PC-3 (cell line): ENCODE results near the gene BBS5. TPM values are rescaled to one million over a fixed set of nuclear protein-coding genes. Genes with fewer than 3 reads are reported as not detected.

ENCODE experiments used
- ATAC-seq: fragments of 200-7000 bp; cut with Tn5 transposase; 2 replicates; pipeline ENCODE4 v1.9.1; 2020; ENCODE audit warnings: mild to moderate bottlenecking, moderate library complexity
- BruUV-seq: library from RNA; stranded (reverse); fragments of 400-500 nt; replicated peaks from 2 replicates; lab custom pipeline; 2021; lab: Mats Ljungman, UMichigan
- CTCF ChIA-PET: fragments of 300-600 bp; sonication (Branson Sonifier 250); formaldehyde crosslinking; loops from one replicate; lab custom pipeline; 2022; ENCODE audit warnings: antibody characterized with exemption; lab: Charles Lee
- POLR2A ChIA-PET: fragments of 300-600 bp; sonication (Branson Sonifier 250); formaldehyde crosslinking; loops from one replicate; lab custom pipeline; 2022; ENCODE audit warnings: antibody characterized with exemption; ENCODE audit not compliant: unreplicated experiment; lab: Charles Lee
- DNase-seq: peaks from one replicate; pipeline ENCODE4 v3.0.0-alpha.2; 2015
- H2AFZ ChIP-seq: fragments of 300-600 bp; sonication (generic); 2 replicates; pipeline ENCODE4 v1.6.0; 2016; ENCODE audit warnings: antibody characterized with exemption, low read length
- H3F3A ChIP-seq: fragments of 300-600 bp; sonication (generic); one replicate; pipeline ENCODE4 v1.6.0; 2017; ENCODE audit warnings: antibody characterized with exemption, low read length, control low read depth, mild to moderate bottlenecking; ENCODE audit not compliant: unreplicated experiment
- H3K27ac ChIP-seq: fragments of 300-600 bp; sonication (generic); 2 replicates; pipeline ENCODE4 v1.5.1; 2016; ENCODE audit warnings: mild to moderate bottlenecking, low read length
- H3K27me3 ChIP-seq: fragments of 300-600 bp; sonication (generic); 2 replicates; pipeline ENCODE4 v1.6.1; 2016; ENCODE audit warnings: low read length, mixed read lengths
- H3K36me3 ChIP-seq: fragments of 300-600 bp; sonication (generic); 2 replicates; pipeline ENCODE4 v1.6.1; 2016; ENCODE audit warnings: low read depth, mixed run types, low read length, mixed read lengths
- H3K4me1 ChIP-seq: fragments of 300-600 bp; sonication (generic); 2 replicates; pipeline ENCODE4 v1.5.1; 2016; ENCODE audit warnings: low read length; ENCODE audit not compliant: insufficient read depth
- H3K4me2 ChIP-seq: fragments of 300-600 bp; sonication (generic); 2 replicates; pipeline ENCODE4 v1.6.0; 2016; ENCODE audit warnings: low read length
- H3K4me3 ChIP-seq: fragments of 300-600 bp; sonication (generic); 2 replicates; pipeline ENCODE4 v1.5.1; 2016; ENCODE audit warnings: mild to moderate bottlenecking, low read length, mixed read lengths
- H3K79me2 ChIP-seq: fragments of 300-600 bp; sonication (generic); 2 replicates; pipeline ENCODE4 v1.6.1; 2017; ENCODE audit warnings: low read length, mixed read lengths
- H3K9ac ChIP-seq: fragments of 300-600 bp; sonication (generic); 2 replicates; pipeline ENCODE4 v1.6.0; 2016; ENCODE audit warnings: mild to moderate bottlenecking, low read length
- H3K9me2 ChIP-seq: fragments of 300-600 bp; sonication (generic); replicated peaks from 2 replicates; pipeline ENCODE4 v1.6.1; 2016; ENCODE audit warnings: mixed run types, low read length, mixed read lengths
- H3K9me3 ChIP-seq: fragments of 300-600 bp; sonication (generic); 2 replicates; pipeline ENCODE4 v1.6.1; 2016; ENCODE audit warnings: low read length, mixed read lengths
- H4K20me1 ChIP-seq: fragments of 300-600 bp; sonication (generic); 2 replicates; pipeline ENCODE4 v1.6.1; 2016; ENCODE audit warnings: low read length, mixed read lengths
- EZH2 ChIP-seq: fragments of 300-600 bp; sonication (generic); IDR thresholded peaks from one replicate; pipeline ENCODE4 v1.6.1; 2017; ENCODE audit warnings: antibody characterized with exemption, mild to moderate bottlenecking, low read length; ENCODE audit not compliant: unreplicated experiment
- EZH2phosphoT487 ChIP-seq: fragments of 300-600 bp; sonication (generic); IDR thresholded peaks from 2 replicates; pipeline ENCODE4 v1.6.1; 2018; ENCODE audit warnings: mild to moderate bottlenecking, antibody characterized with exemption, low read length, borderline replicate concordance
- intact Hi-C: fragments of 100-400 bp; cut with micrococcal nuclease; formaldehyde crosslinking; loops from 2 replicates; pipeline ENCODE4 v1.9.0; 2023
- total RNA-seq: library from RNA; depleted of rRNA; stranded (reverse); fragments of >200 nt; gene quantifications from 2 replicates; pipeline ENCODE4 v1.2.3, GENCODE V29; 2014
- TF ChIP-seq, protein P1 (sequence below): fragments of 300-600 bp; sonication (generic); conservative IDR thresholded peaks from 2 replicates; pipeline ENCODE4 v1.5.1; 2017; ENCODE audit warnings: antibody characterized with exemption, low read depth, mild to moderate bottlenecking, low read length

Gene BBS5
- total RNA-seq, 1 experiment from 2014 or later: 3.8 TPM

DNA sequence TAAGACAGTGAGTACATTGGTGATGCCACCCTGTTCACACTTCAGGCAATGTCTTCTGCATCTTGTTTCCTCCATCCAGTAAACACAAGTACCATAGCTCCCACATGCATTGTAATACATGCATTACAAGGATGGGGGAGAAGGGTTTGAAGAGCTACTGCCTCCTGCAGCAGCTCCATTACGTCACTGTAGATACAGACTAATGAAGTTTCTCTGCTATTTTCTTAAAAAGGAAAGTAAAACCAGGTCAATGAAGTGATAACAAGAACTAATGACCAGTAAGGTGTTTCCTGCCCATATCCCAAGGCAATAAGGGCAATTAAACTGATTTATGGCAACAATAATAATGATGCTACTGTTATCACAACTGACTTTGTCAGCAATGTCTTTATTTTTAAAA lies 18.2 kb upstream of the BBS5 start:
- H3K36me3 ChIP-seq: no peaks in the 10 kb centered on the region
- no peak overlapping the region for H3K27ac ChIP-seq
- H2AFZ ChIP-seq: no peak overlapping the region
- no peaks in the 10 kb centered on the region for H3F3A ChIP-seq
- no peaks in the 10 kb centered on the region for H3K9me3 ChIP-seq
- H3K9ac ChIP-seq: no peak overlapping the region
- H3K27me3 ChIP-seq: no peaks in the 10 kb centered on the region
- no peaks in the 10 kb centered on the region for H3K79me2 ChIP-seq
- CTCF ChIA-PET: no interaction called here
- H3K4me1 ChIP-seq: peaks cover 13% of the 10 kb centered on the region
- TF ChIP-seq EZH2: no peak
- no peak overlapping the region for H3K4me3 ChIP-seq
- H4K20me1 ChIP-seq: no peaks in the 10 kb centered on the region
- no peaks in the 10 kb centered on the region for H3K9me2 ChIP-seq
- no peak overlapping the region for H3K4me2 ChIP-seq
- no TSS peak for BruUV-seq
- DNase-seq: no peak
- no peak for ATAC-seq
- POLR2A ChIA-PET: no interaction called here
- intact Hi-C loops: no loop called here

DNA sequence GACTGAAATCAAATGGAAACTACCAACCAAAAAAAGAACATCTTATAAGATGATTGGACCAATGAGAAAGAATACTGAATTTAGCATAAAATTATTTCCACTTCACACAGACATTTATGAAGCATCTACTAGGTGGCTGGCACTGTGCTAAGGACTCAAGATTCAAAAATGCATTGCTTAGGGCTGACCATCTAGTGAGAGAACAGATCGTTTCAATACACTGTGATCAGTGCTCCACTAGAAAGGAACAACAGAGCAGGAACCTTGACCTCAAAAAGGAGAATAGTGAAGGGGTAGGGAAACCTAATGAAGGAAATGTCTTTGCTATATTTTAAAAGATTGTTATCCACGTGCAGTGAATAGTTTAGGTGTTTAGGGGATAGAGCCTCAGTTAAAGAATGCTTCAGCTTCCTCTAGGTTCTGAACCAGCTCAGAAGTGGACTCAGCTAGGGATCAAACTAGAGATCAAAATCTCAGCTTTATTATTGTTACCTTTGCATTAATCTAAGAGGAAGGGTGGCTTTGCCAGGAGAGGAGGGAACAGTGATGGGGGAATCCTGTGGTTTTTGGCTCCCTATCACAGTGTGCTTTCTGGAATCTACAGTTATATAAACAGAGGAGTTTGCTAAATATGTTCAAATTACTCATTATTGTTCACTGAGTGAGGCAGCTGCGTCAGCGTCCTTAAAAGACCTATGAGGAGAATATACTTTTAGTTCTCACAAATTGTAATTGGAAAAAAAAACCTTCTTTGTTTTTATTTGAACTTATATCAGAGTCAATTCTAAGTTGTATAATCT lies 16.2 kb upstream of the BBS5 start:
- H3F3A ChIP-seq: no peaks in the 10 kb centered on the region
- peak overlapping the region; percentile 36 for H3K4me2 ChIP-seq
- intact Hi-C loops: no loop called here
- no peak for TF ChIP-seq EZH2
- TF ChIP-seq, protein P1, sequence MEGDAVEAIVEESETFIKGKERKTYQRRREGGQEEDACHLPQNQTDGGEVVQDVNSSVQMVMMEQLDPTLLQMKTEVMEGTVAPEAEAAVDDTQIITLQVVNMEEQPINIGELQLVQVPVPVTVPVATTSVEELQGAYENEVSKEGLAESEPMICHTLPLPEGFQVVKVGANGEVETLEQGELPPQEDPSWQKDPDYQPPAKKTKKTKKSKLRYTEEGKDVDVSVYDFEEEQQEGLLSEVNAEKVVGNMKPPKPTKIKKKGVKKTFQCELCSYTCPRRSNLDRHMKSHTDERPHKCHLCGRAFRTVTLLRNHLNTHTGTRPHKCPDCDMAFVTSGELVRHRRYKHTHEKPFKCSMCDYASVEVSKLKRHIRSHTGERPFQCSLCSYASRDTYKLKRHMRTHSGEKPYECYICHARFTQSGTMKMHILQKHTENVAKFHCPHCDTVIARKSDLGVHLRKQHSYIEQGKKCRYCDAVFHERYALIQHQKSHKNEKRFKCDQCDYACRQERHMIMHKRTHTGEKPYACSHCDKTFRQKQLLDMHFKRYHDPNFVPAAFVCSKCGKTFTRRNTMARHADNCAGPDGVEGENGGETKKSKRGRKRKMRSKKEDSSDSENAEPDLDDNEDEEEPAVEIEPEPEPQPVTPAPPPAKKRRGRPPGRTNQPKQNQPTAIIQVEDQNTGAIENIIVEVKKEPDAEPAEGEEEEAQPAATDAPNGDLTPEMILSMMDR: no peak
- TF ChIP-seq EZH2phosphoT487: no peak
- no peaks in the 10 kb centered on the region for H3K9me2 ChIP-seq
- H3K4me3 ChIP-seq: no peak overlapping the region
- CTCF ChIA-PET: interaction anchor here (0.6 kb wide), 3 partner anchors 17 to 414 kb away, joined by 3 to 4 read pairs (median 4); no protein-coding TSS in a partner anchor
- no peaks in the 10 kb centered on the region for H3K79me2 ChIP-seq
- peak; percentile 69 for DNase-seq
- no peak overlapping the region for H3K9ac ChIP-seq
- no peaks in the 10 kb centered on the region for H3K36me3 ChIP-seq
- POLR2A ChIA-PET: interaction anchor here (0.7 kb wide), 1 partner anchor 100 kb away, joined by 5 read pairs; no protein-coding TSS in a partner anchor
- no peaks in the 10 kb centered on the region for H3K27me3 ChIP-seq
- peaks cover 13% of the 10 kb centered on the region for H3K4me1 ChIP-seq
- peak; percentile 96 for ATAC-seq
- H2AFZ ChIP-seq: peak overlapping the region; percentile 41; the same call in 1 of the 2 replicates
- H3K9me3 ChIP-seq: no peaks in the 10 kb centered on the region
- H4K20me1 ChIP-seq: no peaks in the 10 kb centered on the region
- H3K27ac ChIP-seq: peak overlapping the region; percentile 19; the same call in 1 of the 2 replicates
- no TSS peak for BruUV-seq

DNA sequence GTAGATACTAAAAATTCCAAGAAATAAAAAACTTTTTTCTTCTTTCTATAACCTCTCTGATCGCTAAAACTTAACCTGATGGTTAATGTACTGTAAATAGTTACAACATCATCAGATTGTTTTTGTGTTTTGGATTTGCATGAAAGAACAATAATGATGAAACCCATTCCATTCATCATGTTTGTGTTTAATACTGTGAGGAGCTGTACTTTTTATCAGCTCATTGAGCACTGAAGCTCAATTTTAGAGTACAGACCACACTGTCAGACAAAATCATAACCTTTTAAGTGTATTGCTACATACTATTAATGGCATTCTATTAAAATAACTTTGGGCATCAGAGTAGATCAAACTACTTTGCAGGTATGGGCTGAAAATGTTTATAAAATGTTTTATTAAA lies 14.8 kb upstream of the BBS5 start:
- no TSS peak for BruUV-seq

More for the DNA sequence above, 14.8 kb upstream of the BBS5 start:
- Histone ChIP-seq H3K4me2 (no peak overlapping the region), H3K36me3 (no peaks in the 10 kb centered on the region), H2AFZ (no peak overlapping the region), H3K9me3 (no peaks in the 10 kb centered on the region), H3K27me3 (no peaks in the 10 kb centered on the region), H3K4me3 (no peak overlapping the region), H3K4me1 (peaks cover 13% of the 10 kb centered on the region), H3F3A (no peaks in the 10 kb centered on the region), H3K9ac (no peak overlapping the region), H3K9me2 (no peaks in the 10 kb centered on the region), H4K20me1 (no peaks in the 10 kb centered on the region), H3K27ac (no peak overlapping the region), H3K79me2 (no peaks in the 10 kb centered on the region)
- ChIA-PET POLR2A (interaction anchor here (0.7 to 0.8 kb wide), 2 partner anchors 12 to 16 kb away, joined by 5 to 10 read pairs; no protein-coding TSS in a partner anchor), CTCF (interaction anchor here (1.0 kb wide), 2 partner anchors 12 to 15 kb away, joined by 3 read pairs; partner anchors contain the start of gene BBS5)
- no peak for DNase-seq
- no peak for TF ChIP-seq EZH2
- no peak for TF ChIP-seq EZH2phosphoT487
- TF ChIP-seq, protein P1: no peak
- intact Hi-C loops: no loop called here
- peak; percentile 52 for ATAC-seq
